ENCODE results near the gene PPDPF. TPM values are rescaled to one million over a fixed set of nuclear protein-coding genes. Genes with fewer than 3 reads are reported as not detected.

Gene PPDPF
- total and polyA plus RNA-seq, 8 donors = 155 to 662 (median 277) TPM

- Histone ChIP-seq H3K27ac (no peak overlapping the region), H3K4me3 (no peak overlapping the region), H3K27me3 (peaks cover 16 to 49% of the 10 kb centered on the region in 2 donors), H3K4me1 (peaks cover 0 to 4% of the 10 kb centered on the region in 2 donors), H3K36me3 (no peaks in the 10 kb centered on the region), H3K9me3 (no peaks in the 10 kb centered on the region)
- ATAC-seq (no peak), DNase-seq (no peak)
- TF ChIP-seq, protein P1, sequence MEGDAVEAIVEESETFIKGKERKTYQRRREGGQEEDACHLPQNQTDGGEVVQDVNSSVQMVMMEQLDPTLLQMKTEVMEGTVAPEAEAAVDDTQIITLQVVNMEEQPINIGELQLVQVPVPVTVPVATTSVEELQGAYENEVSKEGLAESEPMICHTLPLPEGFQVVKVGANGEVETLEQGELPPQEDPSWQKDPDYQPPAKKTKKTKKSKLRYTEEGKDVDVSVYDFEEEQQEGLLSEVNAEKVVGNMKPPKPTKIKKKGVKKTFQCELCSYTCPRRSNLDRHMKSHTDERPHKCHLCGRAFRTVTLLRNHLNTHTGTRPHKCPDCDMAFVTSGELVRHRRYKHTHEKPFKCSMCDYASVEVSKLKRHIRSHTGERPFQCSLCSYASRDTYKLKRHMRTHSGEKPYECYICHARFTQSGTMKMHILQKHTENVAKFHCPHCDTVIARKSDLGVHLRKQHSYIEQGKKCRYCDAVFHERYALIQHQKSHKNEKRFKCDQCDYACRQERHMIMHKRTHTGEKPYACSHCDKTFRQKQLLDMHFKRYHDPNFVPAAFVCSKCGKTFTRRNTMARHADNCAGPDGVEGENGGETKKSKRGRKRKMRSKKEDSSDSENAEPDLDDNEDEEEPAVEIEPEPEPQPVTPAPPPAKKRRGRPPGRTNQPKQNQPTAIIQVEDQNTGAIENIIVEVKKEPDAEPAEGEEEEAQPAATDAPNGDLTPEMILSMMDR (IDR thresholded peaks at IDR 0.05) = no peak
- intact Hi-C loops (cut with DNase I) = no loop called here
Measured at GRCh38 chr20:63543733-63544132, 23.2 kb downstream of the PPDPF start.

- H3K4me3 ChIP-seq = no peak overlapping the region
- intact Hi-C loops (cut with DNase I) = no loop called here
- DNase-seq (no peak), ATAC-seq (no peak)
- H3K27me3 ChIP-seq = peaks cover 18 to 55% of the 10 kb centered on the region in 2 donors
- no peaks in the 10 kb centered on the region for H3K4me1 ChIP-seq
- no peaks in the 10 kb centered on the region for H3K36me3 ChIP-seq
- no peak overlapping the region for H3K27ac ChIP-seq
- TF ChIP-seq, protein P1 (IDR thresholded peaks at IDR 0.05) = no peak
- no peaks in the 10 kb centered on the region for H3K9me3 ChIP-seq
Measured at GRCh38 chr20:63544241-63544957, 23.8 kb downstream of the PPDPF start.

DNA sequence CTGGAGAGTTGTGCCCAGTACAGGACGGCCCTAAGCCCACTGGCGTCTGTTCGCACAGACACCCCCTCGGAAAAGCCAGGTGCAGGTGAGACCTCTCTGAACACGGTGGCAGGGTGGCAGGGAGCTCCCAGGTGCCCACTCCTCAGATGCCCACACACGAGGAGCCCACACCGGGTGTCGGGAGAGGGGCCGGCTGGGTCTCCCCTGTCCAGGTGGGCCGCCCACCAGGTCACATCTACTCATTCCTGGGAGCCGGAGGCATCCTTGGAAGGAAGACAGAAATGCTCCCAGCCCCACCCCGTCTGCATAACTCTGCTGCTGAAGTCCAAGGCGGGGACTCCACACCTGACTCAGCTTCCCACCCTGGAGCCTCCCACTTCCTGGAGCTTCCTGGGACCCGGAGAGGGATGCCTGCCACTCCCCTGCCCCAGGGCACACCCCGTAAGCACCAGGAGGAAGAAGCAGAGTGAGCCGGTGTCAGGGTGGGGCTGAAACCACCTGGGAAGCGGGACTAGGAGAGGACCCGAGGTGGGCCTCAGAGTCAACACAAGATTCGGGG is 24.5 kb downstream of the PPDPF start:
- Histone ChIP-seq H3K4me1 (no peaks in the 10 kb centered on the region), H3K27ac (no peak overlapping the region), H3K4me3 (no peak overlapping the region), H3K27me3 (peaks cover 18 to 62% of the 10 kb centered on the region in 2 donors), H3K36me3 (no peaks in the 10 kb centered on the region), H3K9me3 (no peaks in the 10 kb centered on the region)
- TF ChIP-seq, protein P1 (IDR thresholded peaks at IDR 0.05) = no peak
- ATAC-seq (peak; percentile 10), DNase-seq (no peak)
- intact Hi-C loops (cut with DNase I) = no loop called here

- Histone ChIP-seq H3K4me3 (no peak overlapping the region), H3K9me3 (no peaks in the 10 kb centered on the region), H3K27me3 (peaks cover 18 to 68% of the 10 kb centered on the region in 2 donors), H3K4me1 (no peaks in the 10 kb centered on the region), H3K27ac (no peak overlapping the region), H3K36me3 (no peaks in the 10 kb centered on the region)
- ATAC-seq = no peak
- TF ChIP-seq, protein P1 (IDR thresholded peaks at IDR 0.05) = no peak
- intact Hi-C loops (cut with DNase I) = no loop called here
- DNase-seq = no peak
Measured at GRCh38 chr20:63545814-63546213, 25.2 kb downstream of the PPDPF start.

- TF ChIP-seq, protein P1 (IDR thresholded peaks at IDR 0.05) = no peak
- no peak for DNase-seq
- intact Hi-C loops (cut with DNase I) = no loop called here
Measured at GRCh38 chr20:63546256-63546955, 25.8 kb downstream of the PPDPF start.

More at GRCh38 chr20:63546256-63546955, 25.8 kb downstream of the PPDPF start:
- Histone ChIP-seq H3K36me3 (no peaks in the 10 kb centered on the region), H3K9me3 (no peaks in the 10 kb centered on the region), H3K27ac (no peak overlapping the region), H3K27me3 (peaks cover 18 to 74% of the 10 kb centered on the region in 2 donors), H3K4me3 (no peak overlapping the region), H3K4me1 (no peaks in the 10 kb centered on the region)
- ATAC-seq = no peak
